GM18858 (cell line): ENCODE data around the gene EIF5B.

ENCODE experiments used
- ATAC-seq: cut with Tn5 transposase; IDR thresholded peaks from one replicate; pipeline ENCODE4 v1.9.1; 2021; ENCODE audit not compliant: unreplicated experiment

EIF5B gene

DNA sequence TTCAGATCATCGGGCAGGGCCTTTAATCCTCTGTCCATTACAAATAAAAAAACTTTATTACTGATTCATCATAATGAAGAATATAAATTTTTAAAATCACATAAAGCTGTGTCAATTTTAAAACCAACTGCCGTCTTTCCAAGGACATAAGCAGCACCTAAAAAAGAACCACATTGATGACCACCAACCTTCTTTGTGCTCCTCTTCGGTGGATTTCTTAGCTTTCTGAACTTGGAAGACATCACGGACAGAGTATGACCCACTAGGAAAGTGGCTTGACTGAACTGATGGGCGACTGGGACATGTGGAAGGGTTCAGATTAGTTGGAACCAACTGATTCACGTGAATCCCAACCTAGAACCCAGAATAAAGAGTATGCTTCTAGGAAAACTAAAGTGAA, 68.9 kb downstream of the EIF5B start:
- ATAC-seq: no peak

DNA sequence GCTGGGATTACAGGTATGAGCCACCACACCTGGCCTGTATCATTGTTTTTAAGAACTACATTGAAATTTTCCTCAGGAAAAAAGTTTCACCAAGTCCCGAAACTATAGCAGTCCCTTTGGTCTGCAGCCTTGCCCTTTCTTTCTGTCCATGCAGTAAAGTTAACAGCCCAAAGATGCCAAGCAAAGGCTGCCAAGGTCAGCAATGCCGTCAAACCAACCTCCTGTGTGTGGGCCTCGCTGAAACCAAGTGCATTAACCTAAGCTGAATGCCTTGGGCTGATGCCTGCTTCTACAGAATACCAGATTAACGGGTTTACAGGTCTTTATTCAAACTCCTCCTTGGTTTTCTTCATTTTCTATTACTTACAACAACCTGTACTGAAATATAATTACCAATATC, 73.1 kb downstream of the EIF5B start:
- no peak for ATAC-seq

DNA sequence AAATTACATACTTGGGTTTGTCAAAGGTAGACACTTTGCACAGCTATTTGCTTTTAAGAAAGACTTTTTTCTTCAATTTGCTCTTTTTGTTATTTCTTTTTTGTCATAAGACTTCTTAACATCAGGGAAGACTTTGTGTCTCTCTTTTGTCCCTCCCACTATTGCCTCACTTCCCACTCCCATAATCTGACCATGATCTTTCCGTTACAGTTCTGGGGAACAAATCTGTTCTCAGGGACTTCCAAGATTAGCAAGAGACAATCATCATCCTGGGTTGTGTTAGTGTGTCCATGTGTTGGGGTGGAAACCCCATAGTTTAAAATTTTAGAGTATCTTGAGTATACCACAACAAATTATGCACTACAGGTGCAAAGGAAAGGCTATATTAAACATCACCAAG, 77.4 kb downstream of the EIF5B start:
- no peak for ATAC-seq

DNA sequence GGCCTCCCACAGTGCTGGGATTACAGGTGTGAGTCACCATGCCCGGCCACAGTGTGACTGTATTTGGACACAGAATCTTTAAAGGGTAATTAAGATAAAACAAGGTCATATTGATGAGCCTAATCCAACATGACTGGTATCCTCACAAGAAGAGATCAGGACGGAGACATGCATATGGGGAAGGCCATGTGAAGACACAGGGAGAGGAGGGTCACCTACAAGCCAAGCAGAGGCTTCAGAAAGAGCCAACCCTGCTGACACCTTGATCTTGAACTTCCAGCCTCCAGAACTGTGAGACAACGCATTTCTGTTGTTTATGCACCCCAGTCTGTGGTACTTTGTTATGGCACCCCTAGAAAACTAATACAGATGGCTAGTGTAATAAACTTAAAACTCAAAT, 80.2 kb downstream of the EIF5B start:
- no peak for ATAC-seq

DNA sequence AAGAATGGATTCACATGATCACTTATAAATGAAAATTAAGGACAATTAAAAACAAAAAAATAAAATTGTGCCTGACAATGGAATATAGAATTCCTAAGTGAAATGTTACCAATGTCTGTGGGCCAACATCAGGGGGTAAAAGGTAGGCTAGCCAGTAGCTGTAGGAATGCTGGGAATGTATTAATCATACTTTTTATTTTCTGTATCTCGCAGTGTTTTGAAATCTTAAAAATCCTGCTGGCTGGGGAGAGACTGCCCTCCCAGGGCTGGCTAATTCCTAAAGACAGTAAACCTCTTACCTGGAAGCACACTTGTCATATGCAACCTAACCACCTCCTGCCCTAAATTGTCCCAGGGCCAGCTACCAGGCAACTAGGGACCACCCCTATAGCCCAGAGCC, 82.8 kb downstream of the EIF5B start:
- no peak for ATAC-seq

DNA sequence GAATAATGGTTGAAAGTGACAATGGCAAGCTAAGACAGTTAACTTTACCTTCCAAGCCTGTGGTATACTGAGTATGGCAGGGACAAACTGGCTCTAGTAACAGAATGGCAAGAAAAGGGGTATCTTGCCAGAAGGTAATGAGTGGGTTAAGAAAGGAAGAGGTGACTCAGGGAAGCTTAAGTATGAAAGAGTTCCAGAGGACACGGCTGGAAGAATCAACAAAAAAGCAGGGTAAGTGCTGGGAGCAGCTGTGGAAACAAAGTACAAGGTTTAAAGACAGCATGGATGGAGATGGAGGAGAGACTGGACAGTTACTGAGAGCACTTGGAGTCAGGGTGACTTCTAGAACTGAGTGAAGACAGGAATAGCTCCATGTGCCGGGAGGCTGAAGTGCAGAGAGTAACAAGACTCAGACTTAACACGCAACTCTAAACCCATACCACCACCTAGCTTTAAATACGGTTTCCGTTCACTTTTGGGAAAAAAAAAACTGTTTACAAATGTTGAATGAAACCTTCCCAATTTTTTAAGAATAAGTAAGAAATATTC, 83.6 kb downstream of the EIF5B start:
- no peak for ATAC-seq

DNA sequence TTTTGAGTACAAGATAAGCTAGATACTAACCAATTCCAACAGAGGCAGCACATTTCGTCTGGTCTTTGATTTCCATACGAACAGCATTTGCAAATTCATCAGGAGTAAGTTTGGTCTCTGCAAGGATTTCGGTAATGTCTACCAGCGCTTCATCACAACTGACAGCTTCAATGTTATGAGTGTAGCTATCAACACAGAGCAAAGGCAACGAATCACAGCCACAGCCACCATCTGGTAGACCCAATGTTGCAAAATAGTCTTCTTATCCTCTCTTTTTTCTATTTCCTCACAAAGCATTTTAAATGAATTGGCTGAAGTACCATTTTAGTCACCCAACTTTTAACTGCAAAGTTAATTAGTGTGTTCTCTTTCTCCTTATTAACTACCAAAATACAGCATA, 84.3 kb downstream of the EIF5B start:
- no peak for ATAC-seq

DNA sequence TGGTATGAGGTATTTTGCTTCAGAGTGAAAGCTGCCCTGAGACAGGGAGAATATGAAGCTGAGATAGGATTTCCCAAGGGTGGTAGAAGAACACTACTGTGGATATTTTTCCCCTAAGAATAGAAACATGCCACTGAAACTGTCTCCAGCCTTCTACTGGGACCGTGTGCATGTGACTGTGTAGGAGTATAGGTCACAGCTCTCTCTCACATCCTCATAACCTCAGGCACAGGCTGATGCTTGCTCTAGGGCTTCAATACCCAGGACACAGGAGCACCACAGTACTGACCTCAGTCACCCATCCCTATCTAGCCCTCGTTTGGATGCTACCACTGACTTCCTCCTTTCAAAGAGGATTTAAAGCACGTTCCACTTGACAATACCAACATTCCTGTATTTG, 85.4 kb downstream of the EIF5B start:
- ATAC-seq: no peak

DNA sequence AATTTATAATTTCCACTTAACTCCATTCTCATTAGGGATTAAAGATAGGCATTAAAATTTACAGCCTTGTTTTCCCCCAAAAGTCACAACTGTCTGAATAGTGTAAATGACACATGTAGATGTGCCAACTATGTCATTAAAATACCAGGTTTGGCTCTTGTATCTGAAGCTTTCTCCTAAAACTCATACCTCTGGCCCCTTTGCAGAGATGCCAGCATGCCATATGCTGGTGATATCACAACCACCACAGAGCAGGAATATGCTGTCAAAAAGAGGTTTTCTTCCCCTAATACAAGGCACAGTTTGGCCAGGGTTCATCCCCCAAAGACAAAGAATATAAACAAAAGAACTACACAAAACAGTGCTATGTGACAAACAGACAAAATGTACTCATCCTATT, 87.2 kb downstream of the EIF5B start:
- ATAC-seq: no peak

DNA sequence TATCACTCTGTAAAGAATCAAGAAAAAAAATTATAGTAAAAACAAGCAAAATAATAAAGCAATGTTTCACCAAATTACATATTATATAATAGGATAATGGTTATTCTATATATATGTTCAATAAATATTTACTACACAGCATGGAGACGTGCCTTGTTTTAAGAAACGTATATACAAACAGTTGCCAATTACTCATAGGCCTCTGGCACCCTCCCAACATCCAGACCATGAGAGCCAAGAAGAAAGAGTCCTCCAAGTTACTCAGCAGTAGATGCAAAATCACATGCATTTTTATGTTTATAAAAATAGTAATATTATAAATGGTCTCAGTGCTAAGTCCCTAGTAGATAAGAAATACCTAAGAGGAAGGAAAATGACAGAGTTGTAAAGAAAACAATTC, 87.8 kb downstream of the EIF5B start:
- no peak for ATAC-seq

DNA sequence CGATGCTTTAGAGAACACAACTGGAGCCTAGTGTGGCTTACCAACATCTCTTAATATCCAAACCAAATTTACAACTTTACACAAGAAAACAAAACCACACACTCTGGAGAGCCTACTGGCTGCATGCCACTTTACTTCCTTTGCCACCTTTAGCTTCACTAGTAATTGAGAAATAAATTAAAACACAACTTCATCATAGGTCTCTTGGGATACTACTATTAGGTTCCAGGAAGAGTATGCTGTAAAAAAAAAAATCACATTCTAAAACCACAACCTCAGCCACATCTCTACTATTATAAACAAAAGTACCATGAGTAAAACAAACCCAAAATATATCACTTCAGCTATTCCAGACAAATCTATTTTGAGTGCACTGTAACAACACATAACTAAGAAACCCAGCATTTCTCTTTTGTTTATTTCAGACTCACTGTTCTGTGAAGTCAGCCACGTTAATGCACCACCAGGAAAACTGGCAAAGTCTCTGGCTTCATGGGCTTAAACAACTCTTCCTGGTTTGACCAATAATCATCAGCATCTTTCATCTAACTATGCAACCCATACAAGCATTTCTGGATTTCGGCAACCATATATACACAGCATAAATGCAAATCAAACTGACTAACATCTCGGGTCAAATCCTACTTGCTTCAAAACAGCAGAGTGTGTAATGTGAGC, 93.6 kb downstream of the EIF5B start:
- ATAC-seq: no peak

DNA sequence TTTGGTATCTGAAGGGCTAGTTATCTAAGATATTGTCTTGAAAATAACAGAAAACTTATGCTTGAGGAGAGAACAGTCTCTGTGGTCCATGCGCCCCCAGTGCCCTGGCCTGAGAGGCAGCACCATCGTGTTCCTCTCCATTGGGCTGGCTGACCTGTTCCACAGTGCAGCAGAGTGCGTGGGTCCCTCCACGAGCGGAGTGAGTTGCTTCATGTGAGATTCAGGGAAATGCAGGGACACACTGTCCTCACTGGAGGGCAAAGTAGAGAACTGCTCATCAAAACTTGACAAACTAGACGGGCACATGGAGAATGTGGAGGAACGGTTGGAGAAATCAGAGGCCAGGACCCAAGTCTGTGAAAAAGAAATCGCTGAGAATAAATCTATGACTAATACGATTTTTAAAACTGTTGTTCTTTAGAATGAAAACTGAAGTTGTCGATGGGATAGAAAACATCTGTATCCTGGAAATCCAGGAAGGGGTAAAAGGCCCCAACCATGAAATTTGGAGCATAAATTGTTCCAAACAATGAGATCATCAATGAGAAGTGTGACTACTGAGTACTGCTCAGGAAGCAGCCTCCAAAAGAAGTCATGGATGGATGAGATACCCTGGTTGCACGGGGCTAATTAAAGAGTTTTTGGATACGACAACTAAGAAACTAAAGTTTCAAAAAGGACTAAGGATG, 94.5 kb downstream of the EIF5B start:
- ATAC-seq: no peak

DNA sequence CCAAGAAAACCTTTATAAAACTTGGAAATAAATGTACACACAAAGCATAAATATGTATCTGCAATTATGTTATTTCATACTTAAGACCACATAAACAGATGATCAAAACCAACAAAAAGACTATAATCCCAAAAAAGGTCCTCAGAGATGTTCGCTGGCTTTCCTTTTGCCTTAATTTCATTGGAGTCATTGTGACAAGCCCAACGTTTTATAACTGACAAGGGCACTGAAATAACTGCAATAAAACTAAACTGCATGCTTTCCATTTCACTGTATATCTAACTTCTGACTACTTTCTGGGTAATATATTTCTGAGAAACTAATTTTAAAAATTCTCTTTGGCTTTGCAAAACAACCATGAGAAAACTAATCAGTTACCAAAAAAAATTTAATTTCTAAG, 96.2 kb downstream of the EIF5B start:
- no peak for ATAC-seq

DNA sequence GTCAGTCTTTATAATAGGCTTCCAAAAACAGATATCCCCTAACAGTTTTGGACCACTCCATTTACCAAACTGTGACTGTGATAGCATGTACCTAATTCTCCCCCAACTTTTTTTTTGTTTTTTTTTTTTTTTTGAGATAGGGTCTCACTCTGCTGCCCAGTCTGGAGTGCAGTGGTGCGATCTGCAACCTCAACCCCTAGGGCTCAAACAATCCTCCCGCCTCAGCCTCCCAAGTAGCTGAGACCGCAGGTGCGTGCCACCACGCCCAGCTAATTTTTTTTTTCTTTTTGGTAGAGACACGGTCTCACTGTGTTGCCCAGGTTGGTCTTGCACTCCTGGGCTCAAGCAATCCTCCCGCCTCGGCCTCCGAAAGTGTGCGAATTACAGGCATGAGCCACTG, 99.7 kb downstream of the EIF5B start:
- no peak for ATAC-seq

DNA sequence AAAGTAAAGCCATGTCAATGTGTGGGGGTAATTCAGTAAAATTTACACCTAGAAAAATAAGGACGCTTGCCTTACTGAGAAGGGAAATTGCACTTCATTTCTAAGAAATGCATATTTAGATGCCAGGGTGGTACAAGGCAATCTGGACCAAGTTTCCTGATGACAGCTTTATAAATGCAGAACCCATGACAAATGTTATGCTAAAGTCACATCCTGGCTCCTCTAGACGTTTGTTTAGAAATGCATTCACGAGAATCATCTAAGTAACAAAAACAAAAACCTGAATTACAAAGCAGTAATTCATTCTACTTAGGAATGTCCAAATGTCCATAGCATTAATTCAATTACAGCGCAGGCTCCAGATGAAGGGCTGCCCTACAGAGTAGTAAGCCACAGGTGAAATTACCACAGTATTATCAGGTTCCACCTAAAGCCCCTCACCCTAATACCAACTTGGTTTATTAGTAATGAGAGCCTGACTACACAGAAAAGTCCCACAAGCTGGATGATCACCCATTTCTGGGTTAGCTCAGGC, 102.8 kb downstream of the EIF5B start:
- ATAC-seq: no peak

DNA sequence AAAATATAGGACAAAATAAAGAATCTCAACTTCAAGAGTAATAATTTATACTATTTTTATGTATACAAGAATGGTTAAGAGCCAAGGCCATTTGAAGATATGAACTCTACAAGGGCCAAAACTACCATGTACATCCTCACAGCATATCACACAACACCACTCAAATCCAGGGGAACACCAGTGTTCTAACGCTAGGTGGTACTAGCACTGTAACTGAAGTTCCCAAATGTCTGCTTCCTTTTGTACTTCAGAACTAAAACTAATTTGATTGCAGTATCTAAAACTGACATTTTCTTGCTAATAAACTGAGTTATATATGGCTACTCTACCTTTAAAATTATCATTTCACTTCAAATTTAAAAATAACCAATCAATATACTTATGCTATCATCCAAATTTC, 105.6 kb downstream of the EIF5B start:
- no peak for ATAC-seq

DNA sequence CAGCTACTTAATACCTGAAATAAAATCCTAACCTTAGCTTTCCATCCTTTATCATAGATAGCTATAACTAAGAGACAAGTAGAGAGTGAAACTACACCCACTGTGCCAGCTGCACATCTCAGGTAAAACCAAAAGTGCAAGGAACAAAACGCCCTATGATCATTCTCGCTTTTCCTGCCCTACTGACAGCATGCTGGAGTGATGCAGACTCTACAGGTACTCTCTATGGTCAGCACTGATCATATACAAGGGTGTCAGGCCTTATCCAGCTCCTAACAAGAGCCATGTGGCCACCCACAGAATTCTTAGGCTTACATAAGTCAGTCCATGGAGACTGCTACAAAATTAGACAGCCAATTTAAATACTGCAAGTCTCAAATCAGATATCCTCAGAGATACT, 107.0 kb downstream of the EIF5B start:
- ATAC-seq: no peak

DNA sequence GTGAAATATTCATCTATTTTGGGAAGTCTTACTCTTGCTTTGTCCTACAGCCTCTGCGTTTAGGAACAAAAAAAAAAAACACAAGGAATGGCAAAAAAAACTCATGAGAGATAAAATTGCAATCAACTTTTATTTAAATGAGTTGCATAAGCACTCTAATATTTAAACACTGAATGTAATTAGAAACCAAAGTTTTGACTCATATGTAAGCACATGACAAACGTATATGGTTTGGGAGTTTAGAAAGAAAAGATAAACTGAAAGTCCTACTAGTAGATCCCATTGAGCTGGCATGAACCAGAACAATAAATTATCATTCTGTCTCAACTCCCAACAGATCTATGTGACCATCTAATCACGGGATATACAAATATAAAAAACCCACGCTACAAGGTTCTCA, 107.9 kb downstream of the EIF5B start:
- ATAC-seq: no peak

DNA sequence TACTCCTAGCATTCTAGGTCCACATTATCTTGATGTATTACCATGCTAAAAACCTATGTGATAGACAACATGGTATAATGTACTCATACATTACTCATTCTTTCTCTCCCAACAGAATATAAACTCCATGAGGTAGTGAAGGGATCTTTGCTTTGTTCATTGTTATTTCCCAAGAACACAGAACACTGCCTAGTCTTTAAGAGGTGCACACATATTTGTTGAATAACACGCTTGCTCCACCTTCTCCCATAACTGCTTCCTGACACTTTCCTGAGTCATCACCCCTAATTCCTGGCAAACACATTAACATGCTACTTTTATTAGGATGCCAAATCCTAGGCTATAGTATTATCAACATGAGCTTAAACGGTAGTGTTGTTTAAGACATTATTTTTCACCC, 111.4 kb downstream of the EIF5B start:
- no peak for ATAC-seq

DNA sequence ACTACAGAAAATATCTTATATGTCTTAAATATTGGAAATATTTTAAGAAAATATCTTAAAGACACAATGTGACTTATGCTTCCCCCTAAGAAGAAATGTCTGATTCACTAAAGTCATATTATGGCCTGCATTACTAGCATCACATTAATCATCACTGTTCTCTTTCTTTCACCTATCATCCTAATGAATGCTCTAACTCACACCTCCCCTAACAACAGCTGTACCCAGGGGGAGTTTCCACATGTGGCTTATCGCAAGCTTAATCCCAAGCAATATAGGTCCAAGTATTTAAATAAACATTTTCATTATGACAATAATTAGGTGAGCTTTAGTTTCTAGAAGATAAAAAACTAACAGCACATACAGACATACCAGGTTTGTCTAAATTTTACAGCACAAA, 113.0 kb downstream of the EIF5B start:
- no peak for ATAC-seq
